Measurements from ENCODE around the gene LTBP1.

The LTBP1 gene

DNA sequence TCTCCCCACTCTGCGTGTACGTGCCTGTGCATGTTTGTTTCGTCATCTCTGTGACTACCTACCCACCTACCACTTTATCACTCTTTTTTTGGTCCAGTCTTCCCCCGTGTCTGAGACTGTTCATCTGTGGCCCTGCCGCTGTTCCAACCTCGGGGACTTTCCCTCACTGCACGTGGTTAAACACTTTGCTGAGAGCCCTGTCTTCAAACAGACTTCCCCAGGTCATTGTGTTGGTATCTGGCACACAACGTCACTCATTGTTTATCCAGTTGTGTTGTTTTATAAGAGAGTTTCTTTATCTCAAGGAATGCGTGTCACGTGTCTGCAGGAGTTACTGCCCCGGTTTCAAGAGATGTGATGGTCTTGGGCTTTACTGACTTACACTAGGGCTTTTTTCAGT is 267.7 kb downstream of the LTBP1 start:
- TF ChIP-seq TEAD4 (IDR thresholded peaks at IDR 0.05) (no peak), CREB1 (IDR thresholded peaks at IDR 0.05; ENCODE audit: low read depth) (no peak), TCF12 (IDR thresholded peaks at IDR 0.05; ENCODE audit: low read depth) (no peak)

DNA sequence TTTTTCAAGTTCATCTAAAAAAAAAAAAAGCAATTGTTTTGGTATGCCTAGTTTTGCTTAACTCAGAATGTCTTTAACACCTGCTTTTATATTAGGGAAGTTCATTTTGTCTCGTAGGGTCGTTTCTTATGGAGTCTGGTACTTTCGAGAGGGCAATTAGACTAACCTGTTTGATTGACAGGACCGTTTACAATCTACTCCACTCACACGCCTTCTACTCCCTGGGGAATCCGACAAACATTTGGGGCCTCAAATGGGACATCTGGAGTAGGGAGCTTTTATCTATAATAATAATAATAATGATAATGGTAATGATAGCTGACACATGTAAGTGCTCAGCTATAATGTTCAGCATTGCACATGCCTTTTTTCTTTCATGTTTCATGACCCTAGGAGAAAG is 268.1 kb downstream of the LTBP1 start:
- TF ChIP-seq NFIC (IDR thresholded peaks at IDR 0.05) (no peak), EP300 (IDR thresholded peaks at IDR 0.05; ENCODE audit: borderline replicate concordance) (no peak), TCF12 (IDR thresholded peaks at IDR 0.05; ENCODE audit: low read depth) (no peak), YY1 (IDR thresholded peaks at IDR 0.05; ENCODE audit: low read depth) (no peak), RAD21 (IDR thresholded peaks at IDR 0.05; ENCODE audit: low read depth) (no peak)

DNA sequence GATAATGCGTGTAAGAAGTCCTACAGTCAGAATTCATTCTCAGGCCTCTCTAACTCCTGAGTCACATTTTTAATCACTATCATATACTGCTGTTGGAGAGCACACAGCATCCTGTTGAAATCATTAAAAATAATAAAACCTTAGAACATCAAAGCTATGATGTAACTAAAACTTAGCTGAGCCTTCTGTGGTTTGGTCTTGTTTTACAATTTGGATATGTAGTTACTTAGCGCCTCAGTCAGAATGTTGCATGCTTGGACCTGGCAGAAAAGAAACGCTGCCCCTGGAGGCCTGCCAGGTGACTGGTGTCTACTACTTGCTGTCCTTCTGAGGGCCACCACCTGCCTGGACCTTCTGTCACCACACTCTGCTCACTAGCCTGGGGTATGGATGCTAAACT is 268.5 kb downstream of the LTBP1 start:
- TF ChIP-seq FOXM1 (IDR thresholded peaks at IDR 0.05; ENCODE audit: borderline replicate concordance, low read depth) (no peak), TCF12 (IDR thresholded peaks at IDR 0.05; ENCODE audit: low read depth) (no peak), RAD21 (IDR thresholded peaks at IDR 0.05; ENCODE audit: low read depth) (no peak), CEBPB (IDR thresholded peaks at IDR 0.05) (no peak), EGR1 (IDR thresholded peaks at IDR 0.05) (no peak), CREB1 (IDR thresholded peaks at IDR 0.05; ENCODE audit: low read depth) (no peak), ZBTB7A (IDR thresholded peaks at IDR 0.05; ENCODE audit: low read depth) (no peak), TAF1 (IDR thresholded peaks at IDR 0.05; ENCODE audit: low read depth) (no peak), TEAD4 (IDR thresholded peaks at IDR 0.05) (no peak), EP300 (IDR thresholded peaks at IDR 0.05; ENCODE audit: borderline replicate concordance) (no peak), NFIC (IDR thresholded peaks at IDR 0.05) (no peak)
- TF ChIP-seq, protein P1, sequence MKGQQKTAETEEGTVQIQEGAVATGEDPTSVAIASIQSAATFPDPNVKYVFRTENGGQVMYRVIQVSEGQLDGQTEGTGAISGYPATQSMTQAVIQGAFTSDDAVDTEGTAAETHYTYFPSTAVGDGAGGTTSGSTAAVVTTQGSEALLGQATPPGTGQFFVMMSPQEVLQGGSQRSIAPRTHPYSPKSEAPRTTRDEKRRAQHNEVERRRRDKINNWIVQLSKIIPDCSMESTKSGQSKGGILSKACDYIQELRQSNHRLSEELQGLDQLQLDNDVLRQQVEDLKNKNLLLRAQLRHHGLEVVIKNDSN (IDR thresholded peaks at IDR 0.05): no peak
- TF ChIP-seq, protein P2, sequence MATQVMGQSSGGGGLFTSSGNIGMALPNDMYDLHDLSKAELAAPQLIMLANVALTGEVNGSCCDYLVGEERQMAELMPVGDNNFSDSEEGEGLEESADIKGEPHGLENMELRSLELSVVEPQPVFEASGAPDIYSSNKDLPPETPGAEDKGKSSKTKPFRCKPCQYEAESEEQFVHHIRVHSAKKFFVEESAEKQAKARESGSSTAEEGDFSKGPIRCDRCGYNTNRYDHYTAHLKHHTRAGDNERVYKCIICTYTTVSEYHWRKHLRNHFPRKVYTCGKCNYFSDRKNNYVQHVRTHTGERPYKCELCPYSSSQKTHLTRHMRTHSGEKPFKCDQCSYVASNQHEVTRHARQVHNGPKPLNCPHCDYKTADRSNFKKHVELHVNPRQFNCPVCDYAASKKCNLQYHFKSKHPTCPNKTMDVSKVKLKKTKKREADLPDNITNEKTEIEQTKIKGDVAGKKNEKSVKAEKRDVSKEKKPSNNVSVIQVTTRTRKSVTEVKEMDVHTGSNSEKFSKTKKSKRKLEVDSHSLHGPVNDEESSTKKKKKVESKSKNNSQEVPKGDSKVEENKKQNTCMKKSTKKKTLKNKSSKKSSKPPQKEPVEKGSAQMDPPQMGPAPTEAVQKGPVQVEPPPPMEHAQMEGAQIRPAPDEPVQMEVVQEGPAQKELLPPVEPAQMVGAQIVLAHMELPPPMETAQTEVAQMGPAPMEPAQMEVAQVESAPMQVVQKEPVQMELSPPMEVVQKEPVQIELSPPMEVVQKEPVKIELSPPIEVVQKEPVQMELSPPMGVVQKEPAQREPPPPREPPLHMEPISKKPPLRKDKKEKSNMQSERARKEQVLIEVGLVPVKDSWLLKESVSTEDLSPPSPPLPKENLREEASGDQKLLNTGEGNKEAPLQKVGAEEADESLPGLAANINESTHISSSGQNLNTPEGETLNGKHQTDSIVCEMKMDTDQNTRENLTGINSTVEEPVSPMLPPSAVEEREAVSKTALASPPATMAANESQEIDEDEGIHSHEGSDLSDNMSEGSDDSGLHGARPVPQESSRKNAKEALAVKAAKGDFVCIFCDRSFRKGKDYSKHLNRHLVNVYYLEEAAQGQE (IDR thresholded peaks at IDR 0.05; ENCODE audit: low read depth): no peak

DNA sequence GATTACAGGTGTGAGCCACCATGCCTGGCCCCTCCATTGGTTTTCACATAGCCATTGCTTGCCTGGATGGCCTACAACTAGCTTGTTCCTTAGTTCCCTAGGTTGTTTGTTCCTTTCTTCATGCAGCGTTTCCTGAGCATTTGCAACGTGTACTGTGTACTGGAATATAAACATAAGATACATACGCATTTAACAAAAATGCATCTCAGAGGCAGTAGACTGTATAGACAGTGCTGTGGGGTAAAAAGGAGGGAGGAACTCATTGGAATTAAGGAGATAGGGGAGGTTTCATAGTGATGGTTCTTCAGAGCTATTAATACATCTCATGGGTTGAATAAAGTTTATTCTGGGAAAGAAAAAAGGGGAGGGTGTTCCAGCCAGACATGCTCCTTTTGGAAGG is 269.2 kb downstream of the LTBP1 start:
- TF ChIP-seq, protein P3, sequence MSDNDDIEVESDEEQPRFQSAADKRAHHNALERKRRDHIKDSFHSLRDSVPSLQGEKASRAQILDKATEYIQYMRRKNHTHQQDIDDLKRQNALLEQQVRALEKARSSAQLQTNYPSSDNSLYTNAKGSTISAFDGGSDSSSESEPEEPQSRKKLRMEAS (IDR thresholded peaks at IDR 0.05): no peak

DNA sequence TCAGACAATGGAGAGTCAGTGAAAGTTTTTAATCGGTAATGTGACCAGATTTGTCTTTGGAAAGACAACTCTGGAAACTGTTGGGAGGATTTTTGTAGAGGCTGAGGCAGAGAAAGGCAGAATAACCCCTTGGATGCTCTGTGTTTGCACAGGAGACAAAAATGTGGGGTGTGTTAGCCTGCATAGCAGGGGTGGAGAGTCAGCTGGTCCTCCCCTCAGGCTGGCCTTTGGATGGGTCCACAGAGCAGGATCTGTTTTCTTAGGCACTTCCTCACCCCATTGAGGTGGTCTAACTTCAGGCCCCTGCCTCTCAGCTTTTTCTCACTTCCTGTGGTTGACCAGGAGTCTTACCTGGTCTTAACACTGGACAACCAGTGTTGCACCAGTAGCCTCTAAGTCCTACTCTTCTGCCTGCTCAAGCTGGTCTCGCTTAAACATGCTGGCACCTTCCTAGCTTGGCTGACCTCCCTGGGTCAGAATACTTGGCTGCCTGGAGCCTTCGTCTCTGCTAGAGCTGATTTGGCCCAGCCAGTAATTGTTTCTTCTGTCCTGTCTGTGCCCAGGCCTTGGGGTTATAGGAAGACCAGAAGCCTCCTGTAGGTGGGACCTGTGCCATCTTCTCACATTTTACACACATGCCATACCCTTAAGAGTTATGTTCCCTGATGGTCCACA is 269.9 kb downstream of the LTBP1 start:
- no peak for TF ChIP-seq CEBPB (IDR thresholded peaks at IDR 0.05)
- no peak for TF ChIP-seq RAD21 (IDR thresholded peaks at IDR 0.05; ENCODE audit: low read depth)
- TF ChIP-seq ZBTB7A (IDR thresholded peaks at IDR 0.05; ENCODE audit: low read depth): no peak
- TF ChIP-seq EP300 (IDR thresholded peaks at IDR 0.05; ENCODE audit: borderline replicate concordance): no peak
- no peak for TF ChIP-seq NFIC (IDR thresholded peaks at IDR 0.05)

DNA sequence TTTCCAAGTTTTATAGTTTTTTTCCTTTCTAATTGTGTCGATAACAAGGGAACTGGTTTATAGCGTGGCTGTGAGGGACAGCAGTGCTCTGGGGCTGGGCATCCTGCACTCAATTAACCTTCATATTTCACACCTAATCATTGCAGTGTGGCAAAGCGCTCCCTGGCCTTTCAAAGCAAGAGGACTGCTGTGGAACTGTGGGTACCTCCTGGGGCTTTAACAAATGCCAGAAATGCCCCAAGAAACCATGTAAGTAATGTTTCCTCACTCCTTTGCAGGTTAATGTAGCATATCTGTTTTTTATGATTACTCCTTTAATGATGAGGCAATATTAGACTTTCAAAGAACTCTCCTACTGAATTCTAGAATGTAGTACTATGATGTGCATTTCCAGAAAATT is 270.7 kb downstream of the LTBP1 start:
- TF ChIP-seq, protein P2 (IDR thresholded peaks at IDR 0.05; ENCODE audit: low read depth): no peak
- TF ChIP-seq, protein P3 (IDR thresholded peaks at IDR 0.05): no peak
- TF ChIP-seq ZBTB7A (IDR thresholded peaks at IDR 0.05; ENCODE audit: low read depth) (no peak), CREB1 (IDR thresholded peaks at IDR 0.05; ENCODE audit: low read depth) (no peak), TAF1 (IDR thresholded peaks at IDR 0.05; ENCODE audit: low read depth) (no peak), TEAD4 (IDR thresholded peaks at IDR 0.05) (no peak), NFIC (IDR thresholded peaks at IDR 0.05) (no peak), CEBPB (IDR thresholded peaks at IDR 0.05) (no peak), TCF12 (IDR thresholded peaks at IDR 0.05; ENCODE audit: low read depth) (no peak), RAD21 (IDR thresholded peaks at IDR 0.05; ENCODE audit: low read depth) (no peak)

DNA sequence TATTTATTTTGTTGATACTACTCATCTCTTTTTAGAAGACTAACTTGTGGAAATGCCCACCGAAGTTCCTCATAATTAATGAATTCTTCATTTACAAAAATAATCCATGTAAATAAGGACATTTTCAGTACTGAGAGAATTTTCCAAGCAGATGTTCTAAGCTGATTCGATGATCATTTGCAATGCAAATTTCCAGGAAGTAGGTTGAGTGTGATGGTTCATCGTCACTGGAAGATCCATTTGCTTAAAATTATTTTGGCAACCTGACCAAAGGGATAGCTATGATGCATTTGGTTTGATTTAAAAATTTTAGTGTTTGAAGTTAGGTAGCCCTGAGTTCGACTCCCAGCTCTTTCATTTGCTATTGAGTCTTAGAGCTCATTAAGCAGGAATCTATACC is 272.4 kb downstream of the LTBP1 start:
- TF ChIP-seq YY1 (IDR thresholded peaks at IDR 0.05; ENCODE audit: low read depth) (no peak), TAF1 (IDR thresholded peaks at IDR 0.05; ENCODE audit: low read depth) (no peak), CREB1 (IDR thresholded peaks at IDR 0.05; ENCODE audit: low read depth) (no peak), CEBPB (IDR thresholded peaks at IDR 0.05) (no peak), NFIC (IDR thresholded peaks at IDR 0.05) (no peak)
- TF ChIP-seq, protein P3 (IDR thresholded peaks at IDR 0.05): no peak
- TF ChIP-seq, protein P2 (IDR thresholded peaks at IDR 0.05; ENCODE audit: low read depth): no peak
- TF ChIP-seq, protein P1 (IDR thresholded peaks at IDR 0.05): no peak

All from Ishikawa (cell line).